HG03159 (cell line): ENCODE measurements around the gene VTN.

Experiments
- ATAC-seq: cut with Tn5 transposase; IDR thresholded peaks from one replicate; pipeline ENCODE4 v1.9.1; 2021; ENCODE audit warnings: mild to moderate bottlenecking, moderate library complexity; ENCODE audit not compliant: unreplicated experiment

VTN gene

DNA sequence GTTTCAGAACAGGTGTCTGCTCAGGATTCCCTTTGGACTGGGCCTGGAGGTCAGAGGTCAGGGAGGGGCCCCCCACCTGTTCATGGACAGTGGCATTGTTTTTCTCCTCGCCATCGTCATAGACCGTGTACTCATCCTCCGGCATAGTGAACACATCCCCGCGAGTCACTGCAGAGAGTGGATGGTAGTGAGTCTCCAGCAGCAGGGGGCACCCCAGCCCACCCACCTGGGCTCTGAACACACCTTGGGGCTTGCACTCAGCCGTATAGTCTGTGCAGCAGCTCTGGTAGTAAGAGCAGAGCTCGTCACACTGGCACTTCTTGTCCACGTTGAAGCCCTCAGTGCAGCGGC lies 448 bp downstream of the VTN start:
- ATAC-seq: no peak

DNA sequence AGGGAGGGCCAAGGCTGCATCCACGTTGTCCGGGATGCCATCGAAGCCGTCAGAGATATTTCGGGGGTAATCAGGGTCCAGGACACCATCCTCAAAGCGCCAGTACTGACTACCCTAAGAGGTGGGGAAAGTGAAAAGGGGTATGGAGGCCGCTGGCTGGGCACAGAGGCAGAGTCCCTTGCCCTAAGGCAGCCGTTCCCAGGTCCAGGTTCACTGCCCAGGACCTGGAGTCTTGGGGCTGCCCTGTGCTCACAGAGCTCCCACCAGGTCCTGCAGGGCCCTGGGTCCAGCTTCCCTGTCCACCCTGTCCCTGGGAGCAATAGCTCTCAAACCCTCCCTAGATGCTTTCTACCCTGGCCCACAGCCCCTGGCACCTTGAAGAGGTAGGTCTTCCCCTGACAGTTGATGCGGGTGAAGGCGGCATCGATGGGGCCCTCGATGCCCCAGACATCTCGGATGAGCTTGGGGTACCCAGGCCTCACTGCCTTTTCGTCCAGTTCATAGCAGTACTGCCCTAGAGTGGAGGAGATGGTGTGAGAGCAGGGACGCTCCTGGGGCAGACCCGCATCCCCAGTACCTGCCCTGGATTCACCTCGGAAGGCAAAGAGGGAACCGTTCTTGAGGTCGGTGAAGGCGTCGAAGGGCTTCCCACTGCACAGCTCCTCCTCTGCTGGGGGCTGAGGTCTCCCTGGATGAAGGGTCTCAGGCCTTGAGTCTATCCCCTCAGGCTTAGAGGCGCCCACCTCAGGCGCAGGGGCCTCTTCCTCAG lies 1.0 kb downstream of the VTN start:
- no peak for ATAC-seq

DNA sequence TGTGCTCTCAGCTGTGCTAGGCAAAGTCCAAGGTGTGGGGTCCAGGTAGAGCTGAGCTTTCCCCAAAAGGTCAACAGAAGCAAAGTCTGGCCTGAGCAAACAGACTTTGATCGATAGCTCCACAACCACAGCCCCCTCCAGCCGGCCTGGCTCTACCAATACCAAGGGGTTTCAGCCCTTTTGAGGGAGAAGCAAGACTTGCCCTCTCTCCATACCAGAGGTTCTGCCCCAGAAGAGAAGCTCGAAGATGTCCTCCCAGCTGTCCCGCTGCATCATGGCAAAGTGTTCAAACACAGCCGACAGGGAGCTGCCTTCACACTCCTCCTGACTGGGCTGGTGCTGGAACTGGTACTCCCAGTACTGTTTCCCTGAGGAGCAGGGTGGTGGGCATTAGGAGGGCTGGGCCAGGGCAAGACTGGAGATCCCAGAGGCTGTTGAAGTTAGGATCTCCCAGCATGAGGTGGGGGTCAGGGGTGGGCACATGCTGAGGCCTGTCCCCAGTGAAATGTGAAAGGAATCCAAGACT lies 1.7 kb downstream of the VTN start:
- no peak for ATAC-seq

DNA sequence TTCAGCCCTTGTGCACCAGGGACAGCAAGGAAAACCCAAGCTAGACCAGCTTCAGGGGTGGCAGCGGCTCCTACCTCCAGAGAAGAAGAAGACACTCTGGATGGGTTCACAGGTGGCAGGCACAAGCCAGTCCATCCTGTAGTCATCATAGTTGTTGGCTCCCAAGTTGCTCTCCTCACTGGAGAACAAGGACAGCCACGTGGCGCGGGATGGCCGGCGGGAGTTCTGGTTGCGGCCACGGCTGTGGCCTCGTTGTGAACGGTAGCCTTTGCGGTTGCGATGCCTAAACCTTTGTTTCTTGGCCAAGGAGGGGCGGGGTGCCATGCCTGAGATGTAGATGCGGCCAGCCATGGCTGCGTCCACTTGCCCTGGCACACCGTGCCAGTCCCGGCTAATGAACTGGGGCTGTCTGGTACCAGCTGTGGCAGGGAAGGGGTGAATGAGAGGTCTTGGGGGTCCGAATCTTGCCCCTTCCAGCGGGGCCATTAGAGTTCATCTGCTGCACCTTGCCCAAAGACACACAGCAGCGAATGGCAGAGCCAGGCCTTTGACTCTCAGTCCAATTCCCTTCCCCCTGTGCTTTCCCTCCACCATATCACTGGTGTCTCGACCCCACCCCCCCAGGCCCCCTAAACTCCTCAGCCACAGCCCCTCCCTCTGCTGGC lies 2.3 kb downstream of the VTN start:
- ATAC-seq: no peak

DNA sequence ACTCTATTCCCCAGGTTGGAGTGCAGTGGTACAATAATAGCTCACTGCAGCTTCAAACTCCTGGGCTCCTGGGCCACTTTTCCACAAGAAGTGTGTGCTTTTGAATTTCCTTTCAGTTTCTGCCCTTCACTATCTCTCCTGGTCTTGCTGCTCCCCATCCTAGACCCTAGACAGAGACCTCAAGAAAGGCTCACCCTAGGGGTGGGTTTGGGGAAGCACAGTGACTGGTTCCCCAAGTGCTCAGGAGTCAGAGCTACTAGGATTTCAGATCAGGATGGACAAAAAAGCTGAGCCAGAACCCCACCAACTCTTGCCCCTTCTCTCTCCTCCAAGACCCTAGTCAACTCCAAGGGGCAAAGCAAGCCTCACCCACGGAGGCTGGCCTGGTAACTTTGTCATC lies 3.5 kb downstream of the VTN start:
- no peak for ATAC-seq

DNA sequence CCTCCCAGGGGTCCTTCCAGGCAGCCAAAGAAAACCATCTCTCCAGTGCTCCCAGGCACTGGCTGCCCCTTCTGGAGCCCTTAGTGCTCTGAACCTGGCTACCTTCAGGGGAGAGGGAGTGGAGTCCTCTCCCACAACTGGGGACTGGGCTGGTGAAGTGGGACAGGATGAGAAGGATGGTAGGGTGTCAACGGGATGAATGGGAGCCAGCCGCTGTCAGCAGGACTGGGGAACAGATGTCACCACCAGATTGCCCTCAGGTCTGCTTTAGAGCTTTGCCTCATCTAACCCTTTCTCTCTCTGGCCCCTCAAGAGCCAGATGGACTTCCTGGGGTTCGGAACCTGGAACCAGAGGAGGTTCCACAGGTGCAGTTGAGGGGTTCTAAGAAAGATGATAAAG lies 4.6 kb downstream of the VTN start:
- ATAC-seq: no peak

DNA sequence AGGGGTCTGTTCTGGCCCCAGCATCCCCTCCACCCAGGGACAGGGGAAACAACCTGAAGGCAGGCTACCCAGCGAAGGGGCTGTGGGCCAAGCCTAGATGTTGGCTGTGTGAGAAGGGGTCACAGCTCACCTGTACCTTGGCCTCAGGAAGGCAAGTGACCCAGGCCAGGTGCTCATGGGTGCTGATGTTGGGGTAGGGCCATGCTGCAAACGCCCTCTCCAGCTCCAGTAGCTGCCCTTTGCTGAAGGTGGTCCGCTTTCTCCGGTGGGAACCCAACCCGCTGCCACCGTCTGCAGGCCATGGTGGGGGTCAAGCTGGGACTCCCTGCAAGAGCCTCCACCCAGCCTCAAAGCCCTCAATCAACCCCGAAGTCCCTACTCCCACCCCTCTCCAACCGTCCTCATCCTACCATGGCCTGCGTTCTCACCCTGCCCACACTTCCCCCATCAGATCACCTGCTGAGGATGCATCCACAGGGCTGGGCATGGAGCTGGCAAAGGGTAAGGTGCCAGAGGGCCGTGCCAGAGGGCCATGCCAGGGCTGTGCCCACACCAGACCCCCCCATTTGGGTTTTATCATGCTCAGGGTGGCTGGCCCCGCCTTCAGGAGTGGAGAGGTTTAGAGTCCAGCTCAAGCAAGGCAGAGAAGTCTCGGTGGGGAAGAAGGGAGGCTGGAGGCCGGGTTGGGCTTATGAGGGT lies 5.3 kb downstream of the VTN start, which contains the start of gene SEBOX:
SEBOX (minus strand) TSS at position 535 of the 699 bp plus-strand sequence; CDS start at position 487, 48 bp downstream.
- no peak for ATAC-seq

DNA sequence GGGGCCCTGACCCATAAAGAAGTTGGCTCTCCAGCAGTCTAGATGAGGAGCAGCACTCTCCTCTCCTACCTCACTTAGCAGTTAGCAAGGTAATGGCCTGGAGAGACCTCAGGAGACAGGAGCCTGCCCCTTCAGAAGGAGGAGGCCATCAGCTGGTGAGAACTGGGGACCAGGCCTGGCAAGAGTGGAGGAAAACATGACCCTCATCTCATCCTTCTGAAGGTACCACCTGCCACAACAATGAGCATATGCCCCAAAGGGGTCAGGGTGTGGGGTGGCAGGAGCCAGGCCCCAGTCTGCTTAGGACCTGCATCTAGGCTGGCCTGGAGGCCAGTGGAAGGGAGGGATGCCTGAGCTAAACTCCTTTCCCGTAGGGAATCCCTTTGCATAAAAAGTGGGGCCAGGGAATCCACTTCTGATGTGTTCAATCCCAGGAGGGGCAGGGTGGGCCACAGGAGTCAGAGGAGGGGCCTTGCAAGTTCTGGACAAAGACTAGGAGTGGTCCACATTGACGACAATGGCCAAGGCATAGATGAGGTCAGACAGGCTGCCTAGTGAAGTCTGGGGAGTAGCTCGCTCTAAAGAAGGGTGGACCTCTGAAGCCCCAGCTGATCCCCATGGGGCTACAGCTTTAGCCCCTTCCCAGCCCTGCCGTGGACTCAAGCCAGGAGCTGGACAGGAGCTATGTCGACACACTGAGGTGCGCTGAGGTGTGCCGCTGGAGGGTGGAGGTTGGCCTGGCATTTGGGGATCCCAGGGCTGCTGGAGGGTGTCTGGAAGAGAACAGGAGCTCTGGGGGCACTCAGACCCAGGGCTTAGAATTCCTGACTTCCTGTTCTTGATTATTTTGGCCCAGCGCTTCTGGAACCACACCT lies 6.1 kb downstream of the VTN start:
- no peak for ATAC-seq

DNA sequence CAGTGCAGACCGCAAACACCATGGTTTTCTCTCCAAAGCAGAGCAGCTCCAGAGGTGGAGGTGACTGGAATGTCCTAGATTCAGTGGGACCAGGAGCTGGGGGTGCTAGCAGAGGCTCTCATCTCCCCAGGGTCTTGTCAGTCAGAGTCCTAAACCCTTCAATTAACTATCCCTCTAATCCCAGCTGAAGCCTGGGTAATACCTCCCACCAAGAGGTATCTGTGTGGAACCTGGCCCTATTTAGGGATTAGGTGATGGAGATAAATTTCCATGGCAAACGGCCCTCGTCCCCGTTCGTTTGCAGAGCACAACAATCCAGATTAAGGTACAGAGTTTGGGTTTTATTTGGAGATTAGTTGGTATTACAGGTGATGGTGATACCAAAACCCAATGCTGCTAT lies 6.9 kb downstream of the VTN start:
- no peak for ATAC-seq

DNA sequence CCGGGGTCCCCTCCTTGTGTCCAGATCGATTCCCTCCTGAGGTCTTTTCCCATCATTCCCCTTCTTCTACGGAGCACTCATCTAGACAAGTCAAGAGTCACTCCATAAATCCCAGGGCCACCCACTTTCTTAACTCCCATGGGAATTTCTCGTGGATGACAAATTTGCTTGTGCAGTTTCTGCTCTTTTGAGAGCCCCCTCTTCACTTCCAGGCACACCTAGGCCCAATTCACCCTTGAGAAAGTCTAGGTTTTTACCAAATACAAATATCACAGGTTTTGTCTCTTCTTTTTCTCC lies 12.3 kb downstream of the VTN start:
- no peak for ATAC-seq

DNA sequence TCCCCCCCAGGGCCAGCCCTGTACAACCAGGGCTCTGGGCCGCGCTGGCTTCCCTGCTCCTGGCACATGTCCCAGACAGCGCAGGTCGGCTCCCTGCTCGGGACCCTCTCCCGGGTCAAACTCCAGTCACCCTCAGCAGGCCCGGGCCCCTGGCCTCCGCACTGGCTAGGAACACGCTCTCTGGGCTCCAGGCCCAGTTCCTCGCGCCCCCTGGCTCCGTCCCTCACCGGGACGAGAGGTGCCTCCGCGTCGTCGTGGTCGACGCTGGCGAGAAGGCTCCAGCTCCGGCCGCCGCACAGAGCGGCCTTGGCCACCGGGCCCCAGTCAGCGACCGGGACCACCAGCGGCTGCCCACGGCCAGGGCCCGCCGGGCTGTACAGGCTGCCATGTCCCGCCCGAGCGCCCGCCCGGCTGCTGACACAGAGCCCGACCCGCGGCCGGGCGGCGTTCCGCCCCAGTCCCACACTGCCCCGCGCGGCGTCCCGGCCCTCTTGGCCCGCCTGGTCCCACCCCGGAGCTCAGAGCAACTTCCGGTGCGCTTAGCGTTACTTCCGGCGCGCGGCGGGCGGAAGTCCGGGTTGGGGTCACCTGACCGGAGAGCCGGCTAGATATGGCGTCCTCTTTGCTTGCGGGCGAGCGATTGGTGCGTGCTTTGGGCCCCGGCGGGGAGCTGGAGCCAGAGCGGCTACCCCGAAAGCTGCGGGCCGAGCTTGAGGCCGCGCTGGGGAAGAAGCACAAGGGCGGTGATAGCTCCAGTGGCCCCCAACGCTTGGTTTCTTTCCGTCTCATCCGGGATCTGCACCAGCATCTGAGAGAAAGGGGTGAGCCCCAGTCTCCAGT lies 12.8 kb downstream of the VTN start, which contains the start of gene POLDIP2:
POLDIP2 (minus strand) TSS at position 467 of the 840 bp plus-strand sequence; CDS start at position 388, 79 bp downstream.
- ATAC-seq: peak; percentile 91

DNA sequence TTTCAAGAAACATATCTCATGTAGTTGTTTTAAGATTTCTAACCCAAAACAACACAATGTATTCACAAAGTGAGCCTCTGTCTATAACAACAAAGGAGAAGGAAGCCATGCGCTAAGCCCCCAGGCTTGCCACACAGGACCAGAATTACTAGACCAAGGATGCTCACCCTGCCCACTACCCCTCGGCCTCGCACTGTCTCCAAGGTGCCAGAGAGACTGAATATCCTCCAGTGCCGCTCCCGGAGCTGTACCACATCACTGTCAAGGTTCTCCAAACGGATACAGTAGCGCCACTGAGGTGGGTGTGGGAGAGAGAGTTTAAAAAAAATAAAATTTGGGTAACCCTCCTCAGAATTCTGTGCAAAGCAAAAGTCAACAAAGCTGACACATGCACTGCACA lies 19.8 kb downstream of the VTN start:
- ATAC-seq: no peak

DNA sequence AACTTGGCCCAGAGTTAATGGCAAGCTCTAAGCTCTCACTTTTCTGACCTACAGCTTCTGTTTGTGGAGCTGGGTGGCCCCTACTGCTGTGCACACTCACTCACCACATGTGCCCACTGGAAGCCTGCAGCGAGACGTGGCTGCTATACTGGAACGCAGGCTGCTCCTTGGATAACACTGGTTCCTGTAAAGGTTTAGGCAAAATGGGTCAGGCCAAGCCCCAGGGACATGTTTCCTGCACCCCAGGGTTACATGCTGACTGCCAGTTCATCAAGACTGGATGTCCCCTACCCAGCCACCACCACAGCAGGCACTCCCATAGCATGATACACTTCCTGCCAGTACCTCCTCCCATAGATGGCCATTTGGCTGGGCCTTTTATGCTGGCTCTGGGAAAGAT lies 21.1 kb downstream of the VTN start:
- ATAC-seq: no peak

DNA sequence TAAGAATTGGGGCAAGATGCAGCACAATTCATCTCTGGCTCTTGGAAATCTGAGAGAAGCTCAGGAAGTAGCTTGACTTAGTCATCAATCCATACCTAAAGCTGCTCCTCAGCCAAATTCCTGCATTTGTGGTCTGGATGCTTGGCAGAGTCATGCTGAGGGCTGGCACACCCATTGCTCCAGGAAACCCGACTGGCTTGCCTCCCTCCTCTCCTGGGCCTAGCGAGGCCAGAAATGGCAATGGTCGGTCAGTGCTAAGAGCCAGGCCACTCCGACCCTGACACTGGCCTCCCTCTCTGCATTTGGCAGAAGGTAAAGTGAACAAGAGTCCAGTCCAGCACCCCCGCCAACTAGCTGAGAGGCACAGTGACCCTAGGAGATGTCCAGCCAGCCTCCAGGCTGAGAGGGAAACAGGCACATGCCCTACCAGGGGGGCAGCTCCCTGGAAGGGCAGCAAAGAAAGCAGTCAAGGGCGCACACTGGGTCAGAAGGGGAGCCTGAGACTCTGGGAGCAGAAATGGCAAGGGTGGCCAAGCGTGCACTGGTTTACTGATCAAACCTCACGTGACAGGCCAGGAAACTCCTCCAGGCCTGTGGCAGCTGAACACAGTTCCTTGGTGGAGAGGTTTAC lies 22.7 kb downstream of the VTN start:
- ATAC-seq: no peak

DNA sequence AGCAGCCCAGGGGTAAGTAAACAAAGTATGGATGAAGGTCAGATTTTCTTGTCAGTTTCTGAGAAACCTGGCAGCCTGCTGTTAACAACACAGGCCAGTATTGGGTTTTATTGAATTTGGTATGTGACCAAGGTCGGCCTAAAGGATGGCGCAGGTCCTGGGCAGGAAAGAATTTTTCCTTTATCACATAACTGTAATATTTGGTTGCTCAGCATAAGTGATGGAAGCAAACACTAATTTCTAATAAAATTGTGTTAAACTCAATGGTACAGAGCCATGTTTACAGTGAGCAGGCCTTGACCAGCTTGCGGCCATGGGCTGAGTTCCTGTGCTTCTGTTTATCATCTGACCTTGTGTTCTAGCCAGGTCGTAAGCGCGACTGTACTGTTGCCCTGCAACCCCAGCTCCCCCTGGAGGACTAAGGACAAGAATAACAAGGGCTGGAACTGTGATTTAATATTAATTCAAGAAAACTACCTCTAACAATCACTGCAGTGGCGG lies 23.3 kb downstream of the VTN start:
- ATAC-seq: no peak

DNA sequence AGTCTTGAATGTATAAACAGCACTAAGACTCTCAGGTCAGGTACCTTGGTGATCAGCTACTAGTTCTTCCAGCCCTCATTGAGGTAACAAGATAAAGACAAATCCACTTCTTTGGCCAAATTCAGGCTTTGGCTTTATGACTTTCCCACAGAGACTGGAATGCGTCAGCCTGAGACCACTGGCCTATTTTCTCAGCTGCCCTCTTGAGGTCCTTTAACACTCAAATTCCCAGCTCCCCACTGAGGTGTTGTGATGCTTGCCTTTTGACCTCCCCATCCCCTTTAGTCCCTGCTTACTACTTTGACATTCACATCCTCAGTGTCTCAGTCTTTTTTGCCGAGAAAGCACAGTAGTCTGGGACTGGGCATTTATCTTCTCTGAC lies 23.9 kb downstream of the VTN start:
- no peak for ATAC-seq

DNA sequence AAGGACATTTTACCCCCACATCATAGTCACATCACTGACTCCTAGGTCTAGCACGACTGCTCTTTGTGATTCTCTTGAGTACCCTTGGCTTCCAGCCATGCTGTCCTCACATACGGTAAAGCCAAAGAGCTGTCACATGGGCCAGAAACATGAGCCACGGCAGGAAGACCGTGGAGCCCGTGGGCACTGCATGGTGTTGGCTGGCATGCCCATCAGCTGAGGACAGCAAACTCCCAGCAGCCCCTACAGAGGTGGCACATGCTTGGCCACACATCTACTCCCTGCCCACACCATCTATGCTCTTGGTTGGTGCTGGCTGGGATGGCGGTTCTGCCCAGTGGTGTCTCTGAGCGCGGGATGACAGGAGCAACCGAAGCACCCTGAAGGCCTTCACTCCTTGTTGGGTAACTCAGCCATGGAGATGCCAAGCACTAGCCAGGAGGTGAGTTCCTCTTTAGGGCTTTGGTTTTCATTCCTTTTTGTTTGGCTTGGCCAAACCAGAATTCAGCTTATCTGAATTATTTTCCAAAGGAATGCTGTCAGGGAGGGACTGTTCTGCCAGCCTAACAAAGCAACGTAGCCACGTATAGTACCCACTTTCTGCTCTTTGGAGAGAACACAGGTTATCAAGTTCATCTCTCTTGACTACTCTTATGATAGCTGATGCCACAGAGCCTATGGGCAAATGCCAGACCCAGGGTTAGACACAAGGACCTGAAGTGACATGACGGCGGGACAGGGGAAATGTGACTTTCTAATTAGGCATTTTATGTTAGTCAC lies 24.5 kb downstream of the VTN start:
- no peak for ATAC-seq

DNA sequence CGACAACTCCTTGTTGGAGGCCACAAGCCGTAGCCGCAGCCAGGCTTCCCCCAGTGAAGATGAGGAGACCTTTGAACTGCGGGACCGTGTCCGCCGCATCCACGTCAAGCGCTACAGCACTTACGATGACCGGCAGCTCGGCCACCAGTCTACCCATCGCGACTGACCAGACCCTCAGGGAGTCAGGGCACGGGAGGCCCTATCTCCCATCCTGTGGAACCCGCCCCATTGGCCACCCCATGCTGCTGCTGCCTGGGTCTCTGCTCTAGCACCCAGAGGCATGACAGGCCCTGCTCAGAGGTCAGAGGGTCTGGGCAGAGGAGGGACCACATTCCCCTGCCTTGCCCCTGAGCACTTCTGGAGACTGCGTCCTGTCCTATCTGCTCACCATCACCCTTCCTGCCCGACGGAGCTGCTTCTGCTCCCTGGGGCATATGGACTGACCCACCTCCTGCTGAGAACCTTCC lies 25.6 kb downstream of the VTN start:
- ATAC-seq: no peak

DNA sequence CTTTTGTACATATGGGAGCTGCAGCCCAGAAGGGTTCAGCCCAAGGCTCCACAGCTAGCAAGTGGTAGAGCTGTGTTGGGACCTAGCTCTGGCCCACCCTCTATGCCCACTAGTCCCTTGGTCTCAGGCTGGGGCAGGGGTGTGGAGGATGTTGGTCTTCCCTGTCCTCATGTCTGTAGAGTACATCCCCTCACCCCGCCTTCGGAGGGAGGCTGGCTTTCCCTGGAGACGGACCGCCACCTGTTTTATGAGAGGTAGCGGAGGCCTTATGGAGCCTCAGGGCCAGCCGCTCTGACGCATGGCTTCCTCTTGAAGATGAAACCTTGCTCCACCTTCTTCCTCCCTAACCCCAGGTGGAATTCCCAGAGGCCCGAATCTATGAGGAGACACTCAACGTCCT lies 26.1 kb downstream of the VTN start:
- ATAC-seq: no peak
